Omental fat pad (tissue), 4 donors: ENCODE measurements around the gene IFNLR1. TPM values are rescaled to one million over a fixed set of nuclear protein-coding genes. Genes with fewer than 3 reads are reported as not detected.

Experiments used
- ATAC-seq: fragments of 150-250 bp; one replicate; pipeline ENCODE4 v1.9.1; 2016; ENCODE audit warnings: mild to moderate bottlenecking, moderate library complexity; ENCODE audit not compliant: low FRiP score
- DNase-seq: peaks from one replicate; pipeline ENCODE4 v3.0.0-alpha.2; 2019; ENCODE audit warnings: low spot score
- CTCF ChIP-seq, 3 donors: fragments of 450-650 bp; IDR thresholded peaks; one replicate each; pipeline ENCODE4 v1.5.1; 2016 to 2017; ENCODE audit warnings: antibody characterized with exemption in 3 of 3, mild to moderate bottlenecking in 3 of 3, moderate library complexity in 2 of 3
- total RNA-seq, 4 donors: library from RNA; depleted of rRNA; stranded (reverse); fragments of >200 nt; gene quantifications; one replicate each; pipeline ENCODE4 v1.1.0, GENCODE V29; 2016

Gene IFNLR1
- total RNA-seq, 4 donors from 2014 or later = 1.1 to 4.6 (median 1.8) TPM; not detected in 1

- ATAC-seq = no peak
- TF ChIP-seq CTCF (IDR thresholded peaks at IDR 0.05) = no peak
- DNase-seq = no peak
Observed at GRCh38 chr1:24126672-24127023, 60.4 kb downstream of the IFNLR1 start.

- DNase-seq = no peak
- ATAC-seq = no peak
- TF ChIP-seq CTCF (IDR thresholded peaks at IDR 0.05) = no peak
Observed at GRCh38 chr1:24126018-24126671, 60.9 kb downstream of the IFNLR1 start.

GRCh38 chr1:24125456-24125855 is 61.6 kb downstream of the IFNLR1 start:
- no peak for ATAC-seq
- no peak for DNase-seq
- no peak for TF ChIP-seq CTCF (IDR thresholded peaks at IDR 0.05)

- no peak for ATAC-seq
Observed at GRCh38 chr1:24124980-24125379, 62.1 kb downstream of the IFNLR1 start.

GRCh38 chr1:24123611-24124010 is 63.5 kb downstream of the IFNLR1 start:
- DNase-seq = no peak
- ATAC-seq = no peak
- no peak for TF ChIP-seq CTCF (IDR thresholded peaks at IDR 0.05)

More at GRCh38 chr1:24124980-24125379, 62.1 kb downstream of the IFNLR1 start:
- no peak for TF ChIP-seq CTCF (IDR thresholded peaks at IDR 0.05)
- no peak for DNase-seq

GRCh38 chr1:24122776-24123175 is 64.3 kb downstream of the IFNLR1 start:
- ATAC-seq = no peak
- DNase-seq = no peak

More at GRCh38 chr1:24122776-24123175, 64.3 kb downstream of the IFNLR1 start:
- TF ChIP-seq CTCF (IDR thresholded peaks at IDR 0.05) = no peak
